ENCODE results near the gene KLK4.
"Not testable (repeated sequence)": the region's sequence is repeated elsewhere in the genome, so short reads cannot be mapped to it uniquely, and the experiment has no call there.

The KLK4 gene

GRCh38 chr19:50908336-50908735 lies 2.9 kb downstream of the KLK4 start:
- no peak for ATAC-seq (replicated peaks)
- no peak for DNase-seq
- Mint-ChIP-seq H3K4me3 (no peak overlapping the region), H3K27me3 (peaks cover 8 to 18% of the 10 kb centered on the region in 2 donors), H3K9me3 (no peaks in the 10 kb centered on the region), H3K36me3 (ENCODE audit: insufficient read depth) (peaks cover 3% of the 10 kb centered on the region), H3K4me1 (ENCODE audit: low read depth in 2 of 2) (peaks cover 4 to 8% of the 10 kb centered on the region in 2 donors), H3K27ac (no peak overlapping the region)

GRCh38 chr19:50906217-50906616 lies 5.0 kb downstream of the KLK4 start:
- peak in 1 of 3 experiments; percentile 10 for DNase-seq
- H3K9me3 Mint-ChIP-seq: no peaks in the 10 kb centered on the region

DNA sequence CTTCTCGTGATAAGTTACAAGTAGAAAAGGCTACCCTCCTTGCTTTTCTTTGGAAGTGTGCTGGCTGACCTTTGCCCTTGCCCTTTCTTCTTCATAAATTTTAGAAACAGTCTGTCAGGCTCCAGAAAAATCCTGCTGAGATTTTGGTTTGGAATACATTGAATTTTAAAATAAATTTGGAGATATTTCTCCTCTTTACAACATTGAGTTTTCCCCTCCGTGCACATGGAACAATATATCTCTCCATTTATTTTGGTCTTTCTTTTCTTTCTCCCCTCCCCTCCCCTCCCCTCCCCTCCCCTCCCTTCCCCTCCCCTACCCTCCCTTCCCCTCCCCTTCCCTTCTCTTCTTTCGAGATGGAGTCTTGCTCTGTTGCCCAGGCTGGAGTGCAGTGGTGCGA lies 8.6 kb downstream of the KLK4 start:
- peaks cover 22 to 28% of the 10 kb centered on the region in 2 donors for H3K27me3 Mint-ChIP-seq
- DNase-seq (no peak), ATAC-seq (replicated peaks) (no peak)
- H3K36me3 Mint-ChIP-seq (ENCODE audit: insufficient read depth): peaks cover 3% of the 10 kb centered on the region
- no peaks in the 10 kb centered on the region for H3K9me3 Mint-ChIP-seq
- H3K4me3 Mint-ChIP-seq: no peak overlapping the region
- no peaks in the 10 kb centered on the region for H3K4me1 Mint-ChIP-seq (ENCODE audit: low read depth in 2 of 2)
- no peak overlapping the region for H3K27ac Mint-ChIP-seq

More at GRCh38 chr19:50906217-50906616, 5.0 kb downstream of the KLK4 start:
- Mint-ChIP-seq H3K4me3 (no peak overlapping the region), H3K4me1 (ENCODE audit: low read depth in 2 of 2) (peaks cover 4 to 8% of the 10 kb centered on the region in 2 donors), H3K27me3 (peaks cover 9 to 18% of the 10 kb centered on the region in 2 donors), H3K36me3 (ENCODE audit: insufficient read depth) (peaks cover 3% of the 10 kb centered on the region), H3K27ac (no peak overlapping the region)
- ATAC-seq (replicated peaks): no peak

DNA sequence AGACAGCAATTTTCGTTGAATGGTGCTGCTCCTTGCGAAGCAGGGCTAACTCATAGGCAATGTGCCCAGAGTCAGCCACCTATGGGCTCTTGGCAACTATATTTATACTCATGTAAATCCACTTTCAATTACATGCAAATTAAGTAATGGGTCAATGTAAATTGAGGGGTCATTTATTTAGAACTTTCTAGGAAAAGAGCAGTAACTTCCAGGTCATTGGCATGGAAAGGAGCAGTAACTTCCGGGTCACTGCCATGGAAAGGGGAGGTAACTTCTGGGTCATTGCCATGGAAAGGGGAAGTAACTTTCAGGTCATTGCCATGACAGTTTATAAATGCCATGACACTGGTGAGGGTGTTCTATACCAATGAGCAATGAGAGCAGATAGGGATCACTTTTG lies 11.6 kb downstream of the KLK4 start:
- no peaks in the 10 kb centered on the region for H3K4me1 Mint-ChIP-seq (ENCODE audit: low read depth in 2 of 2)
- no peak overlapping the region for H3K4me3 Mint-ChIP-seq
- ATAC-seq (replicated peaks) (no peak), DNase-seq (no peak)
- peaks cover 3 to 9% of the 10 kb centered on the region in 2 donors for H3K9me3 Mint-ChIP-seq
- H3K27ac Mint-ChIP-seq: no peak overlapping the region
- peaks cover 3% of the 10 kb centered on the region for H3K36me3 Mint-ChIP-seq (ENCODE audit: insufficient read depth)
- H3K27me3 Mint-ChIP-seq: peaks cover 28 to 49% of the 10 kb centered on the region in 2 donors

DNA sequence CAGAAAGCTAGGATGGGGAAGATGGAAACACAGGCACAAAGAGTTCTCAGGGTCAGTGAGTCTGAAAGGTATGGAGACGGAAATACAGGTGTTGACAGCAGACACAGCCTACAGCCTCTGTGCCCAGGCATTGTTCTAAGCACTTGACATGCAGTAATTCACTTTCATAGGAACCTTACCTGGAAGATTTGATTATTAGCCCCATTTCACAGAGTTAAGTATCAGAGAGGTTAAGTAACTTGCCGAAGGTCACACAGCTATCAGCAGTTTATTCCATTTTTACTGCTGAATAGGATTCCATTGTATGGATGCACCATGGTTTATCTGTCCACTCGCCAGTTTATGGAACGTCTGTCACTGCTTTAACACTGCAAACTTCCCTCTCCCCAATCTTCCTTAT lies 13.2 kb downstream of the KLK4 start:
- H3K4me3 Mint-ChIP-seq: no peak overlapping the region
- no peak overlapping the region for H3K27ac Mint-ChIP-seq
- no peaks in the 10 kb centered on the region for H3K36me3 Mint-ChIP-seq (ENCODE audit: insufficient read depth)
- no peak for DNase-seq
- peaks cover 3 to 9% of the 10 kb centered on the region in 2 donors for H3K9me3 Mint-ChIP-seq
- peaks cover 27 to 51% of the 10 kb centered on the region in 2 donors for H3K27me3 Mint-ChIP-seq
- no peaks in the 10 kb centered on the region for H3K4me1 Mint-ChIP-seq (ENCODE audit: low read depth in 2 of 2)
- no peak for ATAC-seq (replicated peaks)

- no peaks in the 10 kb centered on the region for H3K36me3 Mint-ChIP-seq (ENCODE audit: insufficient read depth)
- peaks cover 27 to 53% of the 10 kb centered on the region in 2 donors for H3K27me3 Mint-ChIP-seq
- H3K4me1 Mint-ChIP-seq (ENCODE audit: low read depth in 2 of 2): no peaks in the 10 kb centered on the region
- H3K4me3 Mint-ChIP-seq: no peak overlapping the region
- DNase-seq: no peak
- no peak overlapping the region for H3K27ac Mint-ChIP-seq
- no peak for ATAC-seq (replicated peaks)
- H3K9me3 Mint-ChIP-seq: peaks cover 3 to 9% of the 10 kb centered on the region in 2 donors
Measured at GRCh38 chr19:50897612-50898011, 13.6 kb downstream of the KLK4 start.

- Mint-ChIP-seq H3K36me3 (ENCODE audit: insufficient read depth) (no peaks in the 10 kb centered on the region), H3K9me3 (peaks cover 3 to 9% of the 10 kb centered on the region in 2 donors), H3K27me3 (peaks cover 31 to 58% of the 10 kb centered on the region in 2 donors), H3K4me1 (ENCODE audit: low read depth in 2 of 2) (no peaks in the 10 kb centered on the region), H3K27ac (no peak overlapping the region), H3K4me3 (no peak overlapping the region)
- DNase-seq (no peak), ATAC-seq (replicated peaks) (no peak)
Measured at GRCh38 chr19:50897191-50897607, 14.0 kb downstream of the KLK4 start.

GRCh38 chr19:50896591-50897190 lies 14.5 kb downstream of the KLK4 start:
- no peaks in the 10 kb centered on the region for H3K4me1 Mint-ChIP-seq (ENCODE audit: low read depth in 2 of 2)
- no peak overlapping the region for H3K27ac Mint-ChIP-seq
- peaks cover 3 to 9% of the 10 kb centered on the region in 2 donors for H3K9me3 Mint-ChIP-seq
- ATAC-seq (replicated peaks) (peak; percentile 33), DNase-seq (no peak)
- peaks cover 35 to 63% of the 10 kb centered on the region in 2 donors for H3K27me3 Mint-ChIP-seq
- no peaks in the 10 kb centered on the region for H3K36me3 Mint-ChIP-seq (ENCODE audit: insufficient read depth)
- no peak overlapping the region for H3K4me3 Mint-ChIP-seq

DNA sequence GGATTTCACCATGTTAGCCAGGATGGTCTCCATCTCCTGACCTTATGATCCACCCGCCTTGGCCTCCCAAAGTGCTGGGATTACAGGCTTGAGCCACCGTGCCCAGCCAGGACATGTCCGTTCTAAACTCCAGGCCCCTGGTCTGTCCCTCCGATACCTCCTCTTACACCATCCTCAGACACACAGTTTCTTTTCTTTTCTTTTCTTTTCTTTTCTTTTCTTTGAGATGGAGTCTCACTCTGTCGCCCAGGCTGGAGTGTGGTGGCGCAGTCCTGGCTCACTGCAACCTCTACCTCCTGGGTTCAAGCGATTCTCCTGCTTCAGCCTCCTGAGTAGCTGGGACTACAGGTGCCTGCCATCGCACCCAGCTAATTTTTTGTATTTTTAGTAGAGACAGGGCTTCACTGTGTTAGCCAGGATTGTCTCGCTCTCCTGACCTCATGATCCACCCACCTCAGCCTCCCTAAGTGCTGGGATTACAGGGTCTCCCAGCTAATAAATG lies 15.1 kb downstream of the KLK4 start:
- not testable (repeated sequence) for H3K36me3 Mint-ChIP-seq (ENCODE audit: insufficient read depth); H3K27ac Mint-ChIP-seq; H3K9me3 Mint-ChIP-seq; H3K4me1 Mint-ChIP-seq (ENCODE audit: low read depth in 2 of 2); H3K4me3 Mint-ChIP-seq; ATAC-seq (replicated peaks); DNase-seq
- H3K27me3 Mint-ChIP-seq: peaks cover 35 to 67% of the 10 kb centered on the region in 2 donors

DNA sequence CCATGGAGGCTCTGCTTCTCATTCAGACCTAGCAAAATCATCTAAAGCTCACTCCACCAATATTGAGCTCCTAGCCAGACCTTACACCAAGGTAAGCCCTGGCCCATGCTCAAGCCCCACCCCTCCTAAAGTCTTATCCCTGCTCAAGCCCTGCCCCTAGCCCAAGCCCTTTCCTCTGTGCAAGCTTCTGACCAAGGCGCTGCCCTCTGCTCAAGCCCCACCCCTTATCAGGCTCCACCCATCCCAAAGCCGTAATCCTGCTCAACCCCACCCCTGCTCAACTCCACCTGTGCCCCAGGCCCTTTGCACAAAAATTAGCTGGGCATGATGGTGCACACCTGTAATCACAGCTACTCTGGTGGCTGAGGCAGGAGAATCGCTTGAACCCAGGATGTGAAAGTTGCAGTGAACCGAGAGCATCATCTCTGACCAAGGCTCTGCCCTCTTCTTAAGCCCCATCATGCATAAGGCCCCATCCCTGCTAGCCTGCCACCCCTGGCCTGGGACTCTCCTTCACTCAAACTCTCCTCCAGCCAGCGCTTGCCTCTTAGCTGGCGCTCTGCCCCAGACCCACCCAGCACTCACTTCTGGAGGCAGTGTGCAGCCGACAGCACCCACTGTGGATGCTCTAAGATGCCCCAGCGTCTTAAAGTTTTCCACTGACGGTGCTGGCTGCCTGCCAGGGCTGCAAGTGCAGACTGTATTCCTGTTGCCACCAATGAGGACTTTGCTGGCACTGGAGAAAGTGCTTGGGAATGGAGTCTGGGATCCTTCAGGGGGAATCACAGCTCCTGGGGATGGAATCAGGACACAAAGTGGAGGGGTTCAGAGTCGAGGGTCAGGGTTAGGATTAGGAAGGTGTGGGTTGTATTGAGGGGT lies 16.5 kb downstream of the KLK4 start:
- peaks cover 35 to 61% of the 10 kb centered on the region in 2 donors for H3K27me3 Mint-ChIP-seq
- peaks cover 3 to 9% of the 10 kb centered on the region in 2 donors for H3K9me3 Mint-ChIP-seq
- ATAC-seq (replicated peaks) (no peak), DNase-seq (no peak)
- H3K27ac Mint-ChIP-seq: no peak overlapping the region
- no peaks in the 10 kb centered on the region for H3K4me1 Mint-ChIP-seq (ENCODE audit: low read depth in 2 of 2)
- H3K4me3 Mint-ChIP-seq: no peak overlapping the region
- H3K36me3 Mint-ChIP-seq (ENCODE audit: insufficient read depth): no peaks in the 10 kb centered on the region

DNA sequence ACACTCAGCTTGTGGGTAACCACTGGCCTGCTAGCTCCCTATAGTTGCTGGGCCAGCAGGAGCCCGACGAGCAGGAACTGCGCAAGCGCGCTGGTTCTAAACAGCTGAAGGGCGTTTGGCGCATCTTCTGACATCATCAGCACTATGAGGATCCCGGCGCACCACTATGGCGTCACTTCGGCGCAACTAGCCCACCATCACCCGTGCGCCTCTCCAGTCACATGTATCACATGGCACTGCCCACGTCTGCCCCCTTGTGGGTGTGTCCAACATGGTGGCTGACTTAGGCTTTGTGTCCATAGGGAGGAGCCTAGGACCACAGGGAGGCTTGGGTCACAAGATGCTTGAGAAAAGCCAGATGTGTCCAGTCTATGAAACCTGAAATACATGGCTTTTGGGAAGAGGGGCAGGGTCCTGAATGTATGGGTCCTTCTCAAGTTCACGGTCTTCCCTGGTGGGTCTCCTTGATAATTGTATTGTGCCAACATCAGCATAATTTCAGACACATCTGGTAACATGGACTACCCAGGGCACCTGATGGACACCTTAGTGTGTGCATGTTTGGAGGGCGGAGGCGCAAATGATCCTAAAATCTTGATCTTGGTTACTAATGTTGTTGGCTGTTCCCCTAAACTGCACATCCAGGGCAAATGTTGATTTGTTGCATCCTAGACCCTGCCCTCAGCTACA lies 18.0 kb downstream of the KLK4 start:
- no peaks in the 10 kb centered on the region for H3K36me3 Mint-ChIP-seq (ENCODE audit: insufficient read depth)
- no peaks in the 10 kb centered on the region for H3K4me1 Mint-ChIP-seq (ENCODE audit: low read depth in 2 of 2)
- no peak for DNase-seq
- peaks cover 43 to 66% of the 10 kb centered on the region in 2 donors for H3K27me3 Mint-ChIP-seq
- ATAC-seq (replicated peaks): no peak
- no peak overlapping the region for H3K27ac Mint-ChIP-seq
- peaks cover 3 to 9% of the 10 kb centered on the region in 2 donors for H3K9me3 Mint-ChIP-seq
- no peak overlapping the region for H3K4me3 Mint-ChIP-seq

GRCh38 chr19:50891253-50891625 lies 20.0 kb downstream of the KLK4 start:
- peaks cover 3 to 9% of the 10 kb centered on the region in 2 donors for H3K9me3 Mint-ChIP-seq
- no peak overlapping the region for H3K4me3 Mint-ChIP-seq
- peaks cover 45 to 70% of the 10 kb centered on the region in 2 donors for H3K27me3 Mint-ChIP-seq
- no peak for DNase-seq
- no peak overlapping the region for H3K27ac Mint-ChIP-seq
- no peaks in the 10 kb centered on the region for H3K4me1 Mint-ChIP-seq (ENCODE audit: low read depth in 2 of 2)
- H3K36me3 Mint-ChIP-seq (ENCODE audit: insufficient read depth): no peaks in the 10 kb centered on the region
- ATAC-seq (replicated peaks): no peak

DNA sequence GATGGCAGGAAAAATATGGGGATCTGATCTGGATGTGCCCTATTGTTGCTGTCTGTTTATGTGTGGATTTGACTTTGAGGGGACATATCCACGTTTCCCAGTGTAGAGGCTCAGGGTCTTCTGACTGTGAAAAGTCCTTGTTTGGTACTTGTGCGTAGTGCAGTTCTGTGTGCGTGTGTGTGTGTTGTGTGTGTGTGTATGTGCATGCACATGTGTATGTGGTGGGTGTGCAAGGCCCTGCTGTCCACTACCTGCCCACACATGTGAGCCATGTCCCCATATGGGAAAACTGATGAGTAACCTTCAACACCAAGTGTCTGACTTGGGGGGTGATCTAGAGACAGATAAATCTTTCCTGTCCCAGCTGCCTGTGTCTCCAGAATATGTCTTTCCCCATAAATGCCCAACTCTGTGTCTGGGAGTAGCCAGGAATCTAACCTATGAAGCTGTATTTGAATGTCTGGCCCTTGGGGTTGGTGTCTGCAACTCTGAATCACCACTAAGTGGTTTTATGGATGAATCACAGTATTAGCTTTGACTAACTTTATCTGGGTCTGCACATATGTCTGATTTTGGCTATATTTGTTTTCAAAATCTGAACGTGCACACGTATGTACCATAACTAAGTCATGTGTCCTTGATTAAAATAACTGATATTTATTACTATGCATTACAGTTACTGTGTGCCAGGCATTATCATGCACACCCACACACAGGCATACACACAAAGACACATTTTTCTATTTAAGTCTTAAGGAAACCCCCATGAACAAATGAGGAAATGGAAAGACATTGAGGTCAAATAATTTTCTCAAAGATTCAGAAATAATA lies 20.6 kb downstream of the KLK4 start:
- Mint-ChIP-seq H3K36me3 (ENCODE audit: insufficient read depth) (no peaks in the 10 kb centered on the region), H3K27ac (no peak overlapping the region), H3K4me1 (ENCODE audit: low read depth in 2 of 2) (no peaks in the 10 kb centered on the region), H3K27me3 (peaks cover 50 to 75% of the 10 kb centered on the region in 2 donors), H3K4me3 (no peak overlapping the region), H3K9me3 (peaks cover 3 to 9% of the 10 kb centered on the region in 2 donors)
- DNase-seq (no peak), ATAC-seq (replicated peaks) (no peak)

Data from effector memory CD8-positive, alpha-beta T cell (primary cell).